Liver (tissue), 9 donors: ENCODE data around the gene TNFRSF25. TPM values are rescaled to one million over a fixed set of nuclear protein-coding genes. Genes with fewer than 3 reads are reported as not detected.

Experiments
- DNase-seq: peaks from one replicate; pipeline ENCODE4 v3.0.0-alpha.2; 2017; ENCODE audit warnings: low spot score
- H3K27ac ChIP-seq, 2 donors: one replicate each; pipeline ENCODE4 v1.7.0; 2013; ENCODE audit warnings: inconsistent platforms in 2 of 2, low read length in 2 of 2, control low read depth in 1 of 2, low read depth in 1 of 2, mild to moderate bottlenecking in 1 of 2
- H3K27me3 ChIP-seq, 4 donors: one replicate each; pipeline versions ENCODE4 v1.6.1 to v1.7.0; 2013; ENCODE audit warnings: low read length in 3 of 4, inconsistent platforms in 1 of 4, mild to moderate bottlenecking in 1 of 4, moderate library complexity in 1 of 4; ENCODE audit not compliant: control insufficient read depth in 4 of 4, insufficient read depth in 4 of 4
- H3K36me3 ChIP-seq, 4 donors: one replicate each; pipeline versions ENCODE4 v1.6.1 to v1.7.0; 2013; ENCODE audit warnings: low read length in 3 of 4, mild to moderate bottlenecking in 3 of 4, low read depth in 1 of 4, moderate library complexity in 1 of 4; ENCODE audit not compliant: control insufficient read depth in 4 of 4, insufficient read depth in 3 of 4
- H3K4me1 ChIP-seq, 4 donors: one replicate each; pipeline versions ENCODE4 v1.6.1 to v1.7.0; 2013; ENCODE audit warnings: low read length in 3 of 4, mild to moderate bottlenecking in 3 of 4, moderate library complexity in 1 of 4; ENCODE audit not compliant: control insufficient read depth in 4 of 4, insufficient read depth in 4 of 4
- H3K4me3 ChIP-seq, 3 donors: one replicate each; pipeline versions ENCODE4 v1.6.1 to v1.7.0; 2013; ENCODE audit warnings: low read length in 3 of 3, control low read depth in 1 of 3, low read depth in 1 of 3, mild to moderate bottlenecking in 1 of 3
- H3K9ac ChIP-seq, 2 donors: one replicate each; pipeline ENCODE4 v1.7.0; 2013; ENCODE audit warnings: low read length in 2 of 2, mild to moderate bottlenecking in 2 of 2, moderate library complexity in 2 of 2, control low read depth in 1 of 2, low read depth in 1 of 2
- H3K9me3 ChIP-seq, 4 donors: one replicate each; pipeline versions ENCODE4 v1.6.1 to v1.7.0; 2013; ENCODE audit warnings: low read length in 3 of 4; ENCODE audit not compliant: control insufficient read depth in 4 of 4
- EGR1 ChIP-seq, 2 donors: IDR thresholded peaks; 2 replicates each; pipeline ENCODE4 v1.6.1; 2016 to 2018; ENCODE audit warnings: antibody characterized with exemption in 2 of 2, low read depth in 2 of 2
- FOXA1 ChIP-seq: IDR thresholded peaks from 2 replicates; pipeline ENCODE4 v1.6.1; 2016; ENCODE audit warnings: antibody characterized with exemption
- FOXA2 ChIP-seq: IDR thresholded peaks from 2 replicates; pipeline ENCODE4 v1.6.1; 2016; ENCODE audit warnings: antibody characterized with exemption
- GABPA ChIP-seq, 2 donors: IDR thresholded peaks in 1 of 2; conservative IDR thresholded peaks in 1 of 2; 2 replicates each; pipeline ENCODE4 v1.6.1; 2016; ENCODE audit warnings: antibody characterized with exemption in 2 of 2, mild to moderate bottlenecking in 1 of 2, moderate library complexity in 1 of 2
- HNF4G ChIP-seq: IDR thresholded peaks from 2 replicates; pipeline ENCODE4 v1.6.1; 2016; ENCODE audit warnings: antibody characterized with exemption
- JUND ChIP-seq, 2 donors: IDR thresholded peaks; 2 replicates each; pipeline ENCODE4 v1.6.1; 2016; ENCODE audit warnings: antibody characterized with exemption in 2 of 2
- NR2F2 ChIP-seq: IDR thresholded peaks from 2 replicates; pipeline ENCODE4 v1.6.1; 2016; ENCODE audit warnings: antibody characterized with exemption
- RAD21 ChIP-seq, 2 donors: IDR thresholded peaks; 2 replicates each; pipeline ENCODE4 v1.6.1; 2016; ENCODE audit warnings: antibody characterized with exemption in 2 of 2, mild to moderate bottlenecking in 2 of 2
- RXRA ChIP-seq, 2 donors: IDR thresholded peaks; 2 replicates each; pipeline ENCODE4 v1.6.1; 2017 to 2018; ENCODE audit warnings: antibody characterized with exemption in 2 of 2, mild to moderate bottlenecking in 1 of 2
- SP1 ChIP-seq: IDR thresholded peaks from 2 replicates; pipeline ENCODE4 v1.6.1; 2018; ENCODE audit warnings: antibody characterized with exemption, mild to moderate bottlenecking
- TAF1 ChIP-seq: conservative IDR thresholded peaks from 2 replicates; pipeline ENCODE4 v1.6.1; 2016; ENCODE audit warnings: antibody characterized with exemption, mild to moderate bottlenecking
- WGBS: extraction: QIAGEN DNeasy Blood & Tissue Kit; methylation state at CpG from one replicate; pipeline ENCODE4 v1.1.7; 2013; 5-methylcytosine and 5-hydroxymethylcytosine counted together
- polyA plus RNA-seq, 2 donors: library from polyadenylated mRNA; stranded (reverse) in 1 of 2; unstranded in 1 of 2; fragments of 200-250 nt in 1 of 2; fragments of >200 nt in 1 of 2; fragmentation: Nextera tagmentation in 1 of 2; extraction: Ambion mirVana in 1 of 2; gene quantifications; one replicate each; pipeline versions ENCODE4 v1.2.1 to v1.2.3, GENCODE V29; 2013 to 2015
- total RNA-seq, 2 donors: library from RNA; depleted of rRNA; stranded (reverse); fragments of >200 nt; gene quantifications; one replicate each; pipeline ENCODE4 v1.2.3, GENCODE V29; 2014
- TF ChIP-seq, protein P1 (sequence below): fragments of 150-350 bp; IDR thresholded peaks from 2 replicates; pipeline ENCODE4 v1.5.1; 2017; ENCODE audit warnings: improper control_type of control experiment, low read depth, low read length; ENCODE audit not compliant: missing input control
- TF ChIP-seq, protein P2 (sequence below): IDR thresholded peaks from 2 replicates; pipeline ENCODE4 v1.6.1; 2016; ENCODE audit warnings: antibody characterized with exemption
- TF ChIP-seq, protein P3 (sequence below): IDR thresholded peaks from 2 replicates; pipeline ENCODE4 v1.6.1; 2016; ENCODE audit warnings: antibody characterized with exemption, mild to moderate bottlenecking
- donor health status: healthy.
- donor health status: healthy.
- donor health status: healthy.
- donor health status: healthy.
- donor health status: healthy.

The TNFRSF25 gene
- total and polyA plus RNA-seq, 4 donors, result 0.78 to 2.6 (median 2.0) TPM

DNA sequence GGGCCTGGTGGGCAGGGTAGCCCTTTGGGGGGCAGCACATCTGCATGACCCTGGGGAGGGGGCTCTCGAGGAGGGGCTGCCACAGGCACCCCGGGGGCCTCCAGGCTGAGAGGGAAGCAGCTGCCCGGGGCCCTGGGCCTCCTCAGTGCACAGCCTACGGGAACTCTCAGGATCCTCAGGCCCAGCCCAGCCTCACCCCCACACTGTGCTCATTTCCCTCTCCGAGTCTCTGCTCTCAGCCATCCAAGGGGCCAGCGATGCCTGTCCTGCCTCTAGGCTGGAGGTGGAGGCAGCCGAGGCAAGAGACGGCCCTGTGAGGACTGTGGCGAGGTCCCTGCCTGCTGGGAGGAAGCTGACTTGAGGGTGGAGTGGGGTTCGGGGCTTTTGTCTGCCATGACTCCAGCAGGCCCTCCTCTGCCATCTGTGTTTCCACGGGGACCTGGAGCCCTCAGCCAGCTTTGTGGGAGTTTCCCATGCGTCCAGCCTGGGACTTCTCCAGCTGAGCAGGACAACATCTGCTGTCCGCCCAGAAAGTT lies 32.7 kb upstream of the TNFRSF25 start (continued):
- TF ChIP-seq, protein P1, sequence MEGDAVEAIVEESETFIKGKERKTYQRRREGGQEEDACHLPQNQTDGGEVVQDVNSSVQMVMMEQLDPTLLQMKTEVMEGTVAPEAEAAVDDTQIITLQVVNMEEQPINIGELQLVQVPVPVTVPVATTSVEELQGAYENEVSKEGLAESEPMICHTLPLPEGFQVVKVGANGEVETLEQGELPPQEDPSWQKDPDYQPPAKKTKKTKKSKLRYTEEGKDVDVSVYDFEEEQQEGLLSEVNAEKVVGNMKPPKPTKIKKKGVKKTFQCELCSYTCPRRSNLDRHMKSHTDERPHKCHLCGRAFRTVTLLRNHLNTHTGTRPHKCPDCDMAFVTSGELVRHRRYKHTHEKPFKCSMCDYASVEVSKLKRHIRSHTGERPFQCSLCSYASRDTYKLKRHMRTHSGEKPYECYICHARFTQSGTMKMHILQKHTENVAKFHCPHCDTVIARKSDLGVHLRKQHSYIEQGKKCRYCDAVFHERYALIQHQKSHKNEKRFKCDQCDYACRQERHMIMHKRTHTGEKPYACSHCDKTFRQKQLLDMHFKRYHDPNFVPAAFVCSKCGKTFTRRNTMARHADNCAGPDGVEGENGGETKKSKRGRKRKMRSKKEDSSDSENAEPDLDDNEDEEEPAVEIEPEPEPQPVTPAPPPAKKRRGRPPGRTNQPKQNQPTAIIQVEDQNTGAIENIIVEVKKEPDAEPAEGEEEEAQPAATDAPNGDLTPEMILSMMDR, result no peak
- TF ChIP-seq FOXA2 (no peak), RXRA (IDR thresholded peaks at IDR 0.05) (no peak), TAF1 (no peak), GABPA (IDR thresholded peaks at IDR 0.05 in 1 of 2, conservative IDR thresholded peaks at IDR 0.05 in 1 of 2) (no peak)

DNA sequence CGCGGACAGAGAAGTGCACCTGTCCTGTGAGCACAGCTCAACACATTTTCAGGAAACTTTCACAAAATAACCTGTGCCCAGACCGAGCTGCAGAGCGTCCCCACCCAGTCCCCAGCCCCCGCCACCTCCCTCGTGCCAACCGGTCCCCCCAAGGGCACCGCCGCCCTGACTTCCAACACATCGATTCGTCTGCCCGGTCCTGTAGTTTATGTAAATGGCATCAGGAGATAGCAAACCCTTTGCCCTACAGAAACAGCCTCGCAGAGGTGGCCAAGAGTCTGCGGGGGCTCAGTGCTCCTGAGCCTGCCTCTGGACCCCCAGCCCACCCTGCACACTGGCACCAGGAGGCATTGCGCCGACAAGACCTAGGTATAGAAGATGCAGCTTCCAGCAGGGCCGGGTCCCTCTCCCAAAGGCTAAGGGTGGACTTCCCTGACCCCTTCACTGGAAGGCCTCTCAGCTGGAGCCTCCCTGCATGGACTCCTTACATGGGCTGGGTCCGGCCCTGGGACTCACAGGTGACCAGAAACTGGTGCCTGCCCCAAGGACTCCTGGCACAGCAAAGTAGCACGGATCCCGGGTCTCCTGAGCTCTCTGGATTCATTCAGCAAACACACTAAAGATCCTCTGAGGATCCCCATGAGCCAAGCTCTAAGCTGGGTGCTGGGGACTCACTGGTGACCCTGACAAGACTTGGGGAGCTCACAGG lies 32.0 kb upstream of the TNFRSF25 start:
- WGBS, result 44% methylated on average over 20 of the region's 20 CpGs
- H3K27me3 ChIP-seq, result no peaks in the 10 kb centered on the region
- DNase-seq, result no peak
- H3K36me3 ChIP-seq, result no peaks in the 10 kb centered on the region
- TF ChIP-seq SP1 (no peak), GABPA (IDR thresholded peaks at IDR 0.05 in 1 of 2, conservative IDR thresholded peaks at IDR 0.05 in 1 of 2) (no peak), JUND (IDR thresholded peaks at IDR 0.05) (no peak), FOXA2 (no peak), EGR1 (IDR thresholded peaks at IDR 0.05; ENCODE audit: low read depth in 2 of 2) (no peak), NR2F2 (no peak), HNF4G (no peak), RAD21 (IDR thresholded peaks at IDR 0.05) (no peak), FOXA1 (no peak)
- TF ChIP-seq, protein P1, result no peak
- TF ChIP-seq, protein P2, sequence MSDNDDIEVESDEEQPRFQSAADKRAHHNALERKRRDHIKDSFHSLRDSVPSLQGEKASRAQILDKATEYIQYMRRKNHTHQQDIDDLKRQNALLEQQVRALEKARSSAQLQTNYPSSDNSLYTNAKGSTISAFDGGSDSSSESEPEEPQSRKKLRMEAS, result no peak
- H3K9ac ChIP-seq, result no peak overlapping the region
- no peak overlapping the region for H3K27ac ChIP-seq
- H3K9me3 ChIP-seq, result no peaks in the 10 kb centered on the region
- peak overlapping the region in 1 of 3 donors; percentile 61 for H3K4me3 ChIP-seq
- peaks cover 2 to 14% (median 5%) of the 10 kb centered on the region in 4 donors for H3K4me1 ChIP-seq

DNA sequence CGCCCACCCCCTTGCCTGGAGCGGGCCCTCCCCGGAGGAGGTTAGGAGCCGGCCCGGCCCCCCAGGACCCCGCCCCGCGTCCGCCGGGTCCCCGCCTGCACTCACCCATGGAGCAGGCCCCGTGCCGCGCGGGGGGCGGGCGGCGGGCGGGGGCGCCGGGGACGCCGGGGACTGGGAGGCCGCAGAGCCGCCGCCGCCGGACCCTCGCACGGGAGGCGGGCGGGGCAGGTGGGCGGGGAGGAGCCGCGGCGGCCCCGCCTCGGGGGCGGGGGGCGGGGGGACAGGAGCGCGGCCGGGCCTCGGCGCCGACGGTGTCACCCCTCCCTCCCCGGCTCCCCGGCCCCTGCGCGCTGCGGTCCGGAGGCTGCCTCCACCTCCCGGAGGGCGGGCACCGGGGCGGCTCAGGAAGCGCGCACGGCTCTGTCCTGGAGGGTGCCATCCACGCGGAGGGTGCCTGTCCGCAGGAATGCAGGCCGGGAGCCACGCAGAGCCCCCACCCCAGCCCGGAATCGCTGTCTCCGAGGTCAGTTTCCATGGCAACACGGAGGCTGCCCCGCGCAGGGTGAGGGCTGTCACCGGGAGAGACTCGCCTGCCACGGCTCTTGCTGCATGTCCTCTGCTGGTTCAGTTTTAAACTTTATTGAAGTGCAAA lies 31.4 kb upstream of the TNFRSF25 start:
- Histone ChIP-seq H3K27ac (no peak overlapping the region), H3K4me3 (peak overlapping the region in 2 of 3 donors; percentile 31 to 61), H3K9me3 (no peaks in the 10 kb centered on the region), H3K27me3 (no peaks in the 10 kb centered on the region), H3K36me3 (no peaks in the 10 kb centered on the region), H3K4me1 (peaks cover 2 to 14% (median 5%) of the 10 kb centered on the region in 4 donors), H3K9ac (no peak overlapping the region)
- DNase-seq, result peak; percentile 50
- TF ChIP-seq, protein P2, result no peak
- TF ChIP-seq HNF4G (no peak), SP1 (no peak), NR2F2 (no peak), JUND (IDR thresholded peaks at IDR 0.05) (no peak), TAF1 (no peak), RAD21 (IDR thresholded peaks at IDR 0.05) (no peak), FOXA2 (no peak)
- TF ChIP-seq, protein P3, sequence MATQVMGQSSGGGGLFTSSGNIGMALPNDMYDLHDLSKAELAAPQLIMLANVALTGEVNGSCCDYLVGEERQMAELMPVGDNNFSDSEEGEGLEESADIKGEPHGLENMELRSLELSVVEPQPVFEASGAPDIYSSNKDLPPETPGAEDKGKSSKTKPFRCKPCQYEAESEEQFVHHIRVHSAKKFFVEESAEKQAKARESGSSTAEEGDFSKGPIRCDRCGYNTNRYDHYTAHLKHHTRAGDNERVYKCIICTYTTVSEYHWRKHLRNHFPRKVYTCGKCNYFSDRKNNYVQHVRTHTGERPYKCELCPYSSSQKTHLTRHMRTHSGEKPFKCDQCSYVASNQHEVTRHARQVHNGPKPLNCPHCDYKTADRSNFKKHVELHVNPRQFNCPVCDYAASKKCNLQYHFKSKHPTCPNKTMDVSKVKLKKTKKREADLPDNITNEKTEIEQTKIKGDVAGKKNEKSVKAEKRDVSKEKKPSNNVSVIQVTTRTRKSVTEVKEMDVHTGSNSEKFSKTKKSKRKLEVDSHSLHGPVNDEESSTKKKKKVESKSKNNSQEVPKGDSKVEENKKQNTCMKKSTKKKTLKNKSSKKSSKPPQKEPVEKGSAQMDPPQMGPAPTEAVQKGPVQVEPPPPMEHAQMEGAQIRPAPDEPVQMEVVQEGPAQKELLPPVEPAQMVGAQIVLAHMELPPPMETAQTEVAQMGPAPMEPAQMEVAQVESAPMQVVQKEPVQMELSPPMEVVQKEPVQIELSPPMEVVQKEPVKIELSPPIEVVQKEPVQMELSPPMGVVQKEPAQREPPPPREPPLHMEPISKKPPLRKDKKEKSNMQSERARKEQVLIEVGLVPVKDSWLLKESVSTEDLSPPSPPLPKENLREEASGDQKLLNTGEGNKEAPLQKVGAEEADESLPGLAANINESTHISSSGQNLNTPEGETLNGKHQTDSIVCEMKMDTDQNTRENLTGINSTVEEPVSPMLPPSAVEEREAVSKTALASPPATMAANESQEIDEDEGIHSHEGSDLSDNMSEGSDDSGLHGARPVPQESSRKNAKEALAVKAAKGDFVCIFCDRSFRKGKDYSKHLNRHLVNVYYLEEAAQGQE, result no peak
- WGBS, result 1% methylated on average over 74 of the region's 74 CpGs
